Neural cell (in vitro differentiated cells): Measurements from ENCODE around the gene GUCA2A. TPM values are rescaled to one million over a fixed set of nuclear protein-coding genes. Genes with fewer than 3 reads are reported as not detected.

ENCODE experiments used
- H2AFZ ChIP-seq: fragments of 200-600, 300-800 bp; sonication (generic), shearing (Covaris generic); 2 replicates; pipeline ENCODE4 v1.6.0; 2014; ENCODE audit warnings: low read depth, mild to moderate bottlenecking, antibody characterized with exemption, low read length, moderate library complexity
- H3F3A ChIP-seq: fragments of 200-600 bp; shearing (Covaris generic); 2 replicates; pipeline ENCODE4 v1.6.1; 2016; ENCODE audit warnings: mild to moderate bottlenecking, moderate library complexity, mixed read lengths, antibody characterized with exemption, low read length; ENCODE audit not compliant: insufficient read depth, poor library complexity, severe bottlenecking
- H3K27ac ChIP-seq: fragments of 200-600, 300-800 bp; sonication (generic), shearing (Covaris generic); 2 replicates; pipeline ENCODE4 v1.5.1; 2014; ENCODE audit warnings: mild to moderate bottlenecking, low read length, moderate library complexity
- H3K27me3 ChIP-seq: fragments of 300-800, 200-600 bp; sonication (generic), shearing (Covaris generic); 2 replicates; pipeline ENCODE4 v1.6.0; 2014; ENCODE audit warnings: mild to moderate bottlenecking, low read depth, low read length, moderate library complexity; ENCODE audit not compliant: insufficient read depth
- H3K36me3 ChIP-seq: fragments of 300-800, 200-600 bp; sonication (generic), shearing (Covaris generic); 2 replicates; pipeline ENCODE4 v1.5.1; 2014; ENCODE audit warnings: mild to moderate bottlenecking, antibody characterized with exemption, low read length, moderate library complexity; ENCODE audit not compliant: insufficient read depth
- H3K4me2 ChIP-seq: fragments of 300-800, 200-600 bp; sonication (generic), shearing (Covaris generic); 2 replicates; pipeline ENCODE4 v1.6.0; 2014; ENCODE audit warnings: mild to moderate bottlenecking, low read length
- H3K4me3 ChIP-seq: fragments of 300-800, 200-600 bp; sonication (generic), shearing (Covaris generic); 2 replicates; pipeline ENCODE4 v1.5.1; 2014; ENCODE audit warnings: mild to moderate bottlenecking, low read length, moderate library complexity
- H3K79me2 ChIP-seq: fragments of 200-600 bp; shearing (Covaris generic); replicated peaks from 2 replicates; pipeline ENCODE4 v1.6.0; 2014; ENCODE audit warnings: mild to moderate bottlenecking, low read length, moderate library complexity; ENCODE audit not compliant: insufficient read depth
- H3K9ac ChIP-seq: fragments of 300-800, 200-600 bp; sonication (generic), shearing (Covaris generic); 2 replicates; pipeline ENCODE4 v1.6.1; 2016; ENCODE audit warnings: mild to moderate bottlenecking, low read length, mixed read lengths
- H3K9me2 ChIP-seq: fragments of 200-600 bp; shearing (Covaris generic); 2 replicates; pipeline ENCODE4 v1.6.1; 2016; ENCODE audit warnings: mild to moderate bottlenecking, low read length, mixed read lengths; ENCODE audit not compliant: insufficient read depth
- H3K9me3 ChIP-seq: fragments of 200-600, 300-800 bp; sonication (generic), shearing (Covaris generic); 2 replicates; pipeline ENCODE4 v1.6.1; 2016; ENCODE audit warnings: mild to moderate bottlenecking, mixed run types, low read length, moderate library complexity, mixed read lengths
- H4K20me1 ChIP-seq: fragments of 200-600 bp; shearing (Covaris generic); 2 replicates; pipeline ENCODE4 v1.6.1; 2016; ENCODE audit warnings: mild to moderate bottlenecking, mixed run types; ENCODE audit not compliant: insufficient read depth
- CTCF ChIP-seq: fragments of 450-650 bp; IDR thresholded peaks from 2 replicates; pipeline ENCODE4 v1.5.1; 2014; ENCODE audit warnings: antibody characterized with exemption, mild to moderate bottlenecking, moderate library complexity; ENCODE audit not compliant: poor library complexity, severe bottlenecking
- EP300 ChIP-seq: fragments of 450-650 bp; conservative IDR thresholded peaks from 2 replicates; pipeline ENCODE4 v1.6.1; 2014; ENCODE audit warnings: antibody characterized with exemption, mild to moderate bottlenecking, moderate library complexity; ENCODE audit not compliant: poor library complexity, severe bottlenecking
- EZH2 ChIP-seq: fragments of 200-600, 300-800 bp; shearing (Covaris generic), sonication (generic); IDR thresholded peaks from 2 replicates; pipeline ENCODE4 v1.6.1; 2014; ENCODE audit warnings: antibody characterized with exemption, low read length, borderline replicate concordance, mild to moderate bottlenecking; ENCODE audit not compliant: insufficient read depth, poor library complexity, severe bottlenecking
- MXI1 ChIP-seq: fragments of 450-650 bp; conservative IDR thresholded peaks from 2 replicates; pipeline ENCODE4 v1.6.1; 2014; ENCODE audit warnings: antibody characterized with exemption, mild to moderate bottlenecking; ENCODE audit not compliant: poor library complexity, severe bottlenecking
- POLR2AphosphoS5 ChIP-seq: IDR thresholded peaks from 2 replicates; pipeline ENCODE4 v1.6.1; 2012
- RAD21 ChIP-seq: fragments of 450-650 bp; conservative IDR thresholded peaks from 2 replicates; pipeline ENCODE4 v1.6.1; 2014; ENCODE audit warnings: antibody characterized with exemption, mild to moderate bottlenecking, moderate library complexity
- REST ChIP-seq: IDR thresholded peaks from 2 replicates; pipeline ENCODE4 v1.6.1; 2012; ENCODE audit warnings: borderline replicate concordance
- SMC3 ChIP-seq: fragments of 450-650 bp; conservative IDR thresholded peaks from 2 replicates; pipeline ENCODE4 v1.6.1; 2014; ENCODE audit warnings: antibody characterized with exemption, mild to moderate bottlenecking, moderate library complexity; ENCODE audit not compliant: poor library complexity
- TAF1 ChIP-seq: IDR thresholded peaks from 2 replicates; pipeline ENCODE4 v1.6.1; 2012; ENCODE audit warnings: low read depth
- polyA plus RNA-seq: library from polyadenylated mRNA; depleted of rRNA; stranded (reverse); fragments of >200 nt; gene quantifications from 2 replicates; pipeline ENCODE4 v1.2.3, GENCODE V29; 2014

GUCA2A gene
- polyA plus RNA-seq, 1 donor from 2014 or later: not detected

- Histone ChIP-seq H3K9ac (no peak overlapping the region), H3K4me2 (no peak overlapping the region), H3F3A (no peaks in the 10 kb centered on the region), H3K9me2 (no peaks in the 10 kb centered on the region), H2AFZ (no peak overlapping the region), H4K20me1 (no peaks in the 10 kb centered on the region), H3K27ac (no peak overlapping the region), H3K79me2 (no peaks in the 10 kb centered on the region), H3K27me3 (no peaks in the 10 kb centered on the region), H3K9me3 (no peaks in the 10 kb centered on the region), H3K4me3 (no peak overlapping the region), H3K36me3 (no peaks in the 10 kb centered on the region)
- TF ChIP-seq TAF1: no peak
- TF ChIP-seq RAD21: no peak
- no peak for TF ChIP-seq SMC3
- TF ChIP-seq EZH2: no peak
- no peak for TF ChIP-seq EP300
- no peak for TF ChIP-seq CTCF
- no peak for TF ChIP-seq POLR2AphosphoS5
- no peak for TF ChIP-seq MXI1
- TF ChIP-seq REST: no peak
Measured at GRCh38 chr1:42175314-42176054, 10.9 kb upstream of the GUCA2A start.

GRCh38 chr1:42173961-42174735 is 9.6 kb upstream of the GUCA2A start:
- Histone ChIP-seq H3K4me3 (no peak overlapping the region), H3K4me2 (no peak overlapping the region), H3K9me3 (no peaks in the 10 kb centered on the region), H3K9me2 (no peaks in the 10 kb centered on the region), H4K20me1 (no peaks in the 10 kb centered on the region), H3K27me3 (no peaks in the 10 kb centered on the region), H3K27ac (no peak overlapping the region), H3K79me2 (no peaks in the 10 kb centered on the region), H2AFZ (no peak overlapping the region), H3K9ac (no peak overlapping the region), H3K36me3 (no peaks in the 10 kb centered on the region), H3F3A (no peaks in the 10 kb centered on the region)
- no peak for TF ChIP-seq CTCF
- TF ChIP-seq POLR2AphosphoS5: no peak
- no peak for TF ChIP-seq TAF1
- no peak for TF ChIP-seq MXI1
- no peak for TF ChIP-seq REST
- TF ChIP-seq SMC3: no peak
